Measurements from ENCODE around the gene PPP4R4. TPM values are rescaled to one million over a fixed set of nuclear protein-coding genes. Genes with fewer than 3 reads are reported as not detected.

Gene PPP4R4
- total RNA-seq, 1 experiment from 2014 or later, result 1.1 TPM

DNA sequence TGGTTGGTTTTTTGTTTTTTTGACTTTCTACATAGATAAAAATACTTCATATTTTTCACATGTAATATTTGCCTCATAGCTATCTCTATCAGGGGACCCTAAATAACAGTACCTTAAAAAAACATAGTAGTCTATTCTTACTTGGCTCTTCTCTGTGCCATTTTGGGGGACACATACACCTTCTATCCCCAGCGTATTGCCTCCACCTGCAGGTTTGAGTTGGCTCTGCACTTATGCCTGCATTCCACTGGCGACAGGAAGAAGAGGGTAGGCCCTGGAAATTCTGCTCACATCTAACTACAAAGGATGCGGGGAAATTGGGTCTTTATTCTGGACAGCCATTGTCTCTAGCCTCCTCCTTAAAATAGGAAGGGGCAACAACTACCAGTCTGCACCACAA lies 30.9 kb upstream of the PPP4R4 start:
- intact Hi-C loops (cut with micrococcal nuclease; ENCODE audit: unreplicated experiment), result no loop called here
- no peaks in the 10 kb centered on the region for H3K4me1 ChIP-seq (ENCODE audit: control insufficient read depth, insufficient read depth, low read length)
- no peaks in the 10 kb centered on the region for H3K9me3 ChIP-seq (ENCODE audit: control insufficient read depth, insufficient read depth, low read depth, low read length)
- H3K36me3 ChIP-seq (ENCODE audit: control insufficient read depth, insufficient read depth, low read length), result no peaks in the 10 kb centered on the region
- H3K27me3 ChIP-seq (ENCODE audit: control insufficient read depth, insufficient read depth, low read length), result no peaks in the 10 kb centered on the region
- H3K27ac ChIP-seq (ENCODE audit: low read length), result no peak overlapping the region
- ATAC-seq, result no peak
- TF ChIP-seq SIN3A (IDR thresholded peaks at IDR 0.05; ENCODE audit: borderline replicate concordance, insufficient read depth, low read depth, low read length), result no peak
- TF ChIP-seq, protein P1, sequence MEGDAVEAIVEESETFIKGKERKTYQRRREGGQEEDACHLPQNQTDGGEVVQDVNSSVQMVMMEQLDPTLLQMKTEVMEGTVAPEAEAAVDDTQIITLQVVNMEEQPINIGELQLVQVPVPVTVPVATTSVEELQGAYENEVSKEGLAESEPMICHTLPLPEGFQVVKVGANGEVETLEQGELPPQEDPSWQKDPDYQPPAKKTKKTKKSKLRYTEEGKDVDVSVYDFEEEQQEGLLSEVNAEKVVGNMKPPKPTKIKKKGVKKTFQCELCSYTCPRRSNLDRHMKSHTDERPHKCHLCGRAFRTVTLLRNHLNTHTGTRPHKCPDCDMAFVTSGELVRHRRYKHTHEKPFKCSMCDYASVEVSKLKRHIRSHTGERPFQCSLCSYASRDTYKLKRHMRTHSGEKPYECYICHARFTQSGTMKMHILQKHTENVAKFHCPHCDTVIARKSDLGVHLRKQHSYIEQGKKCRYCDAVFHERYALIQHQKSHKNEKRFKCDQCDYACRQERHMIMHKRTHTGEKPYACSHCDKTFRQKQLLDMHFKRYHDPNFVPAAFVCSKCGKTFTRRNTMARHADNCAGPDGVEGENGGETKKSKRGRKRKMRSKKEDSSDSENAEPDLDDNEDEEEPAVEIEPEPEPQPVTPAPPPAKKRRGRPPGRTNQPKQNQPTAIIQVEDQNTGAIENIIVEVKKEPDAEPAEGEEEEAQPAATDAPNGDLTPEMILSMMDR (IDR thresholded peaks at IDR 0.05), result peak; percentile 41; the same call in 1 of the 2 replicates
- POLR2A ChIA-PET, result no interaction called here
- CTCF ChIA-PET, result no interaction called here
- DNase-seq (ENCODE audit: low read depth, low spot score), result no peak
- no peak overlapping the region for H3K4me3 ChIP-seq (ENCODE audit: low read depth in 2 of 2, low read length in 2 of 2)
- in situ Hi-C loops (cut with HindIII; ENCODE audit: low pct_unique_long_range_greater_than_20kb, low sequenced_read_pairs), result no loop called here
- no TSS peak for BruUV-seq (replicated peaks)

DNA sequence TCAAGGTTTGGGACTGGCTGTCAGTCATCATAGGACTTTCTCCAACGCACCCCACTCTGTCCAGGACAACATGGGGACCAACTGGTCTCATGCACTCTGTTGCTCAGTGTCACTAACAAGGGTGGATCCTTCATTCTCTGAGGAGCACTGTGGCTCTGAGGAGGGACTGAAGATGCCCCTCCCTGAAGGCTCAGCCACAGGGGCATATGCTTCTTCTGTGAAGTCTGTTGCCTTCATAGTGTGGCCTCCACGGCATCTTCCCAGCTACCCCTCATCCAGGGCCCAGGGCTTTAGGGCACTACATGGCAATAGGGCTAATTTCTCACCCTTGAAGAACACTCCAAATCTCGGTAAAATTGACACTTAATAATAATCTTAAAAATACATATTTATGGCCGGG lies 30.4 kb upstream of the PPP4R4 start:
- TF ChIP-seq, protein P1 (IDR thresholded peaks at IDR 0.05), result no peak
- TF ChIP-seq TCF7L2 (IDR thresholded peaks at IDR 0.05; ENCODE audit: low read depth, low read length), result no peak
- TF ChIP-seq POLR2AphosphoS5 (IDR thresholded peaks at IDR 0.05; ENCODE audit: low read depth, low read length), result no peak
- TF ChIP-seq SIN3A (IDR thresholded peaks at IDR 0.05; ENCODE audit: borderline replicate concordance, insufficient read depth, low read depth, low read length), result no peak
- TF ChIP-seq, protein P2, sequence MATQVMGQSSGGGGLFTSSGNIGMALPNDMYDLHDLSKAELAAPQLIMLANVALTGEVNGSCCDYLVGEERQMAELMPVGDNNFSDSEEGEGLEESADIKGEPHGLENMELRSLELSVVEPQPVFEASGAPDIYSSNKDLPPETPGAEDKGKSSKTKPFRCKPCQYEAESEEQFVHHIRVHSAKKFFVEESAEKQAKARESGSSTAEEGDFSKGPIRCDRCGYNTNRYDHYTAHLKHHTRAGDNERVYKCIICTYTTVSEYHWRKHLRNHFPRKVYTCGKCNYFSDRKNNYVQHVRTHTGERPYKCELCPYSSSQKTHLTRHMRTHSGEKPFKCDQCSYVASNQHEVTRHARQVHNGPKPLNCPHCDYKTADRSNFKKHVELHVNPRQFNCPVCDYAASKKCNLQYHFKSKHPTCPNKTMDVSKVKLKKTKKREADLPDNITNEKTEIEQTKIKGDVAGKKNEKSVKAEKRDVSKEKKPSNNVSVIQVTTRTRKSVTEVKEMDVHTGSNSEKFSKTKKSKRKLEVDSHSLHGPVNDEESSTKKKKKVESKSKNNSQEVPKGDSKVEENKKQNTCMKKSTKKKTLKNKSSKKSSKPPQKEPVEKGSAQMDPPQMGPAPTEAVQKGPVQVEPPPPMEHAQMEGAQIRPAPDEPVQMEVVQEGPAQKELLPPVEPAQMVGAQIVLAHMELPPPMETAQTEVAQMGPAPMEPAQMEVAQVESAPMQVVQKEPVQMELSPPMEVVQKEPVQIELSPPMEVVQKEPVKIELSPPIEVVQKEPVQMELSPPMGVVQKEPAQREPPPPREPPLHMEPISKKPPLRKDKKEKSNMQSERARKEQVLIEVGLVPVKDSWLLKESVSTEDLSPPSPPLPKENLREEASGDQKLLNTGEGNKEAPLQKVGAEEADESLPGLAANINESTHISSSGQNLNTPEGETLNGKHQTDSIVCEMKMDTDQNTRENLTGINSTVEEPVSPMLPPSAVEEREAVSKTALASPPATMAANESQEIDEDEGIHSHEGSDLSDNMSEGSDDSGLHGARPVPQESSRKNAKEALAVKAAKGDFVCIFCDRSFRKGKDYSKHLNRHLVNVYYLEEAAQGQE (IDR thresholded peaks at IDR 0.05; ENCODE audit: insufficient read depth in 1 of 2, low read depth in 2 of 2, low read length in 1 of 2), result no peak
- Histone ChIP-seq H3K4me3 (ENCODE audit: low read depth in 2 of 2, low read length in 2 of 2) (no peak overlapping the region), H3K27me3 (ENCODE audit: control insufficient read depth, insufficient read depth, low read length) (no peaks in the 10 kb centered on the region), H3K27ac (ENCODE audit: low read length) (no peak overlapping the region), H3K4me1 (ENCODE audit: control insufficient read depth, insufficient read depth, low read length) (no peaks in the 10 kb centered on the region), H3K36me3 (ENCODE audit: control insufficient read depth, insufficient read depth, low read length) (no peaks in the 10 kb centered on the region), H3K9me3 (ENCODE audit: control insufficient read depth, insufficient read depth, low read depth, low read length) (no peaks in the 10 kb centered on the region)
- no peak for DNase-seq (ENCODE audit: low read depth, low spot score)
- intact Hi-C loops (cut with micrococcal nuclease; ENCODE audit: unreplicated experiment) (no loop called here), in situ Hi-C loops (cut with HindIII; ENCODE audit: low pct_unique_long_range_greater_than_20kb, low sequenced_read_pairs) (no loop called here)
- ChIA-PET CTCF (no interaction called here), POLR2A (no interaction called here)
- BruUV-seq (replicated peaks), result no TSS peak
- ATAC-seq, result no peak

DNA sequence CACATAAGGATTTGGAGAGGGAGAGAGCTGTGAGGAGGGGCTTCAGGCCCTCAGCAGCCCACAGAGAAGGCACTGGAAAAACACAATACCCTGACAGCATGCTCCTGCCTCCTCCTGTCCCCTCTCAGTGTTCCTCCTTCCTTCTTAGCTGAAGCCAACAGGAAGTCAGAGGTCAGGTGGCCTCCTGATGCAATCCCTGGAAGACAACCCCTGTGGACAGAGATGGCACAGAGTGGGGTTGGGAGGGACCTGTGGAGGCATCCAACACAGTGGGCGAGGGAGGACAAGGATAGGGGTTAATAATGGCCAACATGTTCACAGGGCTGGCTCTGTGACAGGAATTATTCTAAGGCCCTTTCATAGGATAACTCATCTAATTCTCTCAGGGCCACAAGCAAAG lies 29.4 kb upstream of the PPP4R4 start:
- DNase-seq (ENCODE audit: low read depth, low spot score), result no peak
- TF ChIP-seq, protein P1 (IDR thresholded peaks at IDR 0.05), result no peak
- TF ChIP-seq SIN3A (IDR thresholded peaks at IDR 0.05; ENCODE audit: borderline replicate concordance, insufficient read depth, low read depth, low read length) (no peak), POLR2AphosphoS5 (IDR thresholded peaks at IDR 0.05; ENCODE audit: low read depth, low read length) (no peak), TCF7L2 (IDR thresholded peaks at IDR 0.05; ENCODE audit: low read depth, low read length) (no peak)
- TF ChIP-seq, protein P2 (IDR thresholded peaks at IDR 0.05; ENCODE audit: insufficient read depth in 1 of 2, low read depth in 2 of 2, low read length in 1 of 2), result no peak
- ChIA-PET POLR2A (no interaction called here), CTCF (no interaction called here)
- BruUV-seq (replicated peaks), result no TSS peak
- Histone ChIP-seq H3K27ac (ENCODE audit: low read length) (no peak overlapping the region), H3K36me3 (ENCODE audit: control insufficient read depth, insufficient read depth, low read length) (no peaks in the 10 kb centered on the region), H3K4me1 (ENCODE audit: control insufficient read depth, insufficient read depth, low read length) (no peaks in the 10 kb centered on the region), H3K9me3 (ENCODE audit: control insufficient read depth, insufficient read depth, low read depth, low read length) (no peaks in the 10 kb centered on the region), H3K27me3 (ENCODE audit: control insufficient read depth, insufficient read depth, low read length) (no peaks in the 10 kb centered on the region), H3K4me3 (ENCODE audit: low read depth in 2 of 2, low read length in 2 of 2) (no peak overlapping the region)
- no peak for ATAC-seq
- intact Hi-C loops (cut with micrococcal nuclease; ENCODE audit: unreplicated experiment), result no loop called here
- in situ Hi-C loops (cut with HindIII; ENCODE audit: low pct_unique_long_range_greater_than_20kb, low sequenced_read_pairs), result no loop called here
